HG03196 (cell line): ENCODE measurements around the gene DNAH2.

Experiments
- ATAC-seq: cut with Tn5 transposase; IDR thresholded peaks from one replicate; pipeline ENCODE4 v1.9.1; 2021; ENCODE audit not compliant: unreplicated experiment

Gene DNAH2

GRCh38 chr17:7818746-7819645 is 101.5 kb downstream of the DNAH2 start:
- no peak for ATAC-seq

GRCh38 chr17:7820231-7820630 is 102.7 kb downstream of the DNAH2 start:
- no peak for ATAC-seq

- no peak for ATAC-seq
Observed at GRCh38 chr17:7822126-7822525, 104.6 kb downstream of the DNAH2 start.

- no peak for ATAC-seq
Observed at GRCh38 chr17:7823581-7824001, 106.0 kb downstream of the DNAH2 start.

GRCh38 chr17:7824021-7824924 is 106.7 kb downstream of the DNAH2 start:
- ATAC-seq, result no peak

- ATAC-seq, result no peak
Observed at GRCh38 chr17:7825206-7825990, 107.9 kb downstream of the DNAH2 start.

- ATAC-seq, result no peak
Observed at GRCh38 chr17:7830616-7831015, 113.1 kb downstream of the DNAH2 start.

GRCh38 chr17:7831233-7831632 is 113.7 kb downstream of the DNAH2 start:
- ATAC-seq, result no peak

GRCh38 chr17:7832431-7832830 is 114.9 kb downstream of the DNAH2 start:
- no peak for ATAC-seq

GRCh38 chr17:7833011-7833794 is 115.7 kb downstream of the DNAH2 start:
- no peak for ATAC-seq

- ATAC-seq, result peak; percentile 33
Observed at GRCh38 chr17:7833795-7834541, 116.4 kb downstream of the DNAH2 start, which contains the start of gene KDM6B. TSS of gene KDM6B (plus strand) at chr17:7834217. CDS start at chr17:7845555, 11,338 bp downstream.

GRCh38 chr17:7834542-7834956 is 117.0 kb downstream of the DNAH2 start:
- no peak for ATAC-seq

GRCh38 chr17:7834957-7835813 is 117.6 kb downstream of the DNAH2 start:
- peak; percentile 43 for ATAC-seq

- peak; percentile 20 for ATAC-seq
Observed at GRCh38 chr17:7835814-7836595, 118.5 kb downstream of the DNAH2 start.

- ATAC-seq, result peak; percentile 18
Observed at GRCh38 chr17:7836596-7837407, 119.3 kb downstream of the DNAH2 start.

- ATAC-seq, result no peak
Observed at GRCh38 chr17:7837408-7838088, 120.0 kb downstream of the DNAH2 start.
